Prostate gland (tissue), 2 donors: ENCODE data around the gene SCFD2. TPM values are rescaled to one million over a fixed set of nuclear protein-coding genes. Genes with fewer than 3 reads are reported as not detected.
"Not testable (repeated sequence)": the region's sequence is repeated elsewhere in the genome, so short reads cannot be mapped to it uniquely, and the experiment has no call there.

Experiments
- DNase-seq: peaks from one replicate; pipeline ENCODE4 v3.0.0-alpha.2; 2019; ENCODE audit warnings: low spot score
- H3K27ac ChIP-seq, 2 donors: fragments of 200-600 bp; sonication (generic); 2 replicates each; pipeline ENCODE4 v1.5.1; 2017 to 2019
- H3K27me3 ChIP-seq: fragments of 200-600 bp; sonication (generic); replicated peaks from 2 replicates; pipeline ENCODE4 v1.5.1; 2019; ENCODE audit not compliant: insufficient read depth
- H3K36me3 ChIP-seq, 2 donors: fragments of 200-600 bp; sonication (generic); 1 replicate in 1 of 2; 2 replicates in 1 of 2; pipeline versions ENCODE4 v1.5.1 to v1.8.1; 2017 to 2019
- H3K4me1 ChIP-seq: fragments of 200-600 bp; sonication (generic); replicated peaks from 2 replicates; pipeline ENCODE4 v1.5.1; 2019
- H3K4me3 ChIP-seq, 2 donors: fragments of 200-600 bp; sonication (generic); 2 replicates each; pipeline ENCODE4 v1.5.1; 2017 to 2019
- H3K9me3 ChIP-seq: fragments of 200-600 bp; sonication (generic); 2 replicates; pipeline ENCODE4 v1.5.1; 2017
- CTCF ChIP-seq, 4 experiments: fragments of 200-600 bp in 2 of 4; fragments of 450-650 bp in 2 of 4; sonication (generic) in 2 of 4; IDR thresholded peaks; 1 replicate in 3 of 4; 2 replicates in 1 of 4; pipeline ENCODE4 v1.5.1; 2016 to 2019; ENCODE audit warnings: antibody characterized with exemption in 4 of 4, mild to moderate bottlenecking in 2 of 4, moderate library complexity in 2 of 4
- POLR2A ChIP-seq: fragments of 450-650 bp; IDR thresholded peaks from one replicate; pipeline ENCODE4 v1.6.1; 2016; ENCODE audit warnings: antibody characterized with exemption, mild to moderate bottlenecking
- POLR2AphosphoS5 ChIP-seq: sonication (generic); formaldehyde crosslinking; IDR thresholded peaks from one replicate; pipeline ENCODE4 v1.6.1; 2017; ENCODE audit warnings: antibody characterized with exemption
- WGBS: methylation state at CpG from one replicate; pipeline ENCODE4 v1.1.5; 2018; 5-methylcytosine and 5-hydroxymethylcytosine counted together
- intact Hi-C: fragments of 100-400 bp; cut with DNase I; formaldehyde crosslinking; loops from one replicate; pipeline ENCODE4 v1.14.2; 2022
- total RNA-seq, 2 donors: library from RNA; depleted of rRNA; stranded (reverse); fragments of >200 nt; gene quantifications; one replicate each; pipeline ENCODE4 v1.1.0, GENCODE V29; 2016

The SCFD2 gene
- total RNA-seq, 2 donors from 2014 or later = 10.7 to 21.1 TPM

DNA sequence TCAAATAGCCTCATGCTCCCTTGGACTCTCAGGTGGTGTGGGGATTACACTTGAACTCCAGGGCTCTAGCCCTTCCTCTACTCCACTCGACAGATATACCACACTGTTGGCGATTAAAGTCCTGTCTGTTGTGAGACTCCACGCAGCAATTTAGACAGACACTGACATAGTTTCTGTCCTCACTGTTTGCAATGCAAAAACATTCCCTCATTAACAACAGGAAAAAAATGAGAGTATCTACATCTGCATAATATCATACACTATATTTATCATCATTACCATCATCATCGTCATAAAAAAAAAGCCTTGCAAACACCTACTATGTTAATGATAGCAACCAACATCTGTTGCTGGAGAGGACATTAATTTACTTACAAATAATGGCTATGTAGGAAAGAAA lies 371.3 kb downstream of the SCFD2 start:
- no peaks in the 10 kb centered on the region for H3K27me3 ChIP-seq
- no peak overlapping the region for H3K4me3 ChIP-seq
- H3K27ac ChIP-seq = no peak overlapping the region
- WGBS = 92% methylated on average over 4 of the region's 4 CpGs
- TF ChIP-seq POLR2A = no peak
- no peak for TF ChIP-seq CTCF (IDR thresholded peaks at IDR 0.05)
- no peak for TF ChIP-seq POLR2AphosphoS5
- H3K9me3 ChIP-seq = no peaks in the 10 kb centered on the region
- DNase-seq = no peak
- H3K4me1 ChIP-seq = no peaks in the 10 kb centered on the region
- H3K36me3 ChIP-seq = no peaks in the 10 kb centered on the region
- intact Hi-C loops = no loop called here

- WGBS = 21% methylated on average over 6 of the region's 6 CpGs
Measured at GRCh38 chr4:52993771-52994170, 372.1 kb downstream of the SCFD2 start.

DNA sequence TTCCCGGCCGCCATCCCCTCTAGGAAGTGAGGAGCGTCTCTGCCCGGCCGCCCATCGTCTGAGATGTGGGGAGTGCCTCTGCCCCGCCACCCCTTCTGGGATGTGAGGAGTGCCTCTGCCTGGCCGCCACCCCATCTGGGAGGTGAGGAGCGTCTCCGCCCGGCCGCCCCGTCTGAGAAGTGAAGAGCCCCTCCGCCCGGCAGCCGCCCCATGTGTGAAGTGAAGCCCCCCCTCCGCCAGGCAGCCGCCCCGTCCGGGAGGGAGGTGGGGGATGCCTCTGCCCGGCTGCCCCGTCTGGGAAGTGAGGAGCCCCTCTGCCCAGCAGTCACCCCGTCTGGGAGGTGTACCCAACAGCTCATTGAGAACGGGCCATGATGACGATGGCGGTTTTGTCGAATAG lies 373.3 kb downstream of the SCFD2 start:
- H3K27ac ChIP-seq, H3K4me3 ChIP-seq, H3K9me3 ChIP-seq, H3K36me3 ChIP-seq, intact Hi-C loops, H3K4me1 ChIP-seq, H3K27me3 ChIP-seq, DNase-seq: not testable (repeated sequence)
- 97% methylated on average over 20 of the region's 27 CpGs for WGBS

More at GRCh38 chr4:52993771-52994170, 372.1 kb downstream of the SCFD2 start:
- no peak overlapping the region for H3K27ac ChIP-seq
- H3K4me1 ChIP-seq = no peaks in the 10 kb centered on the region
- intact Hi-C loops = no loop called here
- no peak for TF ChIP-seq POLR2AphosphoS5
- no peak for TF ChIP-seq POLR2A
- TF ChIP-seq CTCF (IDR thresholded peaks at IDR 0.05) = no peak
- no peak overlapping the region for H3K4me3 ChIP-seq
- H3K36me3 ChIP-seq = no peaks in the 10 kb centered on the region
- DNase-seq = no peak
- H3K27me3 ChIP-seq = no peaks in the 10 kb centered on the region
- no peaks in the 10 kb centered on the region for H3K9me3 ChIP-seq

DNA sequence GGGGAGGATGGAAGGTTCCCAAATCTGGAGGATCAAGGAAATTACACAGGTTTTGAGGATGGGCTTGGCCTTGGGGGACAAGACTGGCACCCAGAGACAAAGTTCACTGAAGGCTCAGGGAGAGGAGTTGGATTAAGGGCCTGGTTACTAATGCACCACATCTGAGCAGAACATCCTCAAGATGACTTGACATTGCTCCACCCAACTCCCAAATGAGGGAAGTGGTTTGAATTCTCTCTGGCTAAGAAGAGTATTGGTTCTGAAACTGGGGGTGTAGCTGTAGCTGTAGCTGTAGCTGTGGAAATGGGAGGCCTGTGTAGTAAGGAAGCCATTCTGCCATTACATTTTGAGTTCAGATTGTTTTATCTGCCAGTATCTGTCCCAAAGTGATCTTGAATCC lies 374.4 kb downstream of the SCFD2 start:
- H3K9me3 ChIP-seq = no peaks in the 10 kb centered on the region
- no peaks in the 10 kb centered on the region for H3K27me3 ChIP-seq
- no peak overlapping the region for H3K4me3 ChIP-seq
- H3K4me1 ChIP-seq = no peaks in the 10 kb centered on the region
- no peak overlapping the region for H3K27ac ChIP-seq
- TF ChIP-seq POLR2A (no peak), CTCF (IDR thresholded peaks at IDR 0.05) (no peak), POLR2AphosphoS5 (no peak)
- DNase-seq = no peak
- H3K36me3 ChIP-seq = no peaks in the 10 kb centered on the region
- intact Hi-C loops = no loop called here

DNA sequence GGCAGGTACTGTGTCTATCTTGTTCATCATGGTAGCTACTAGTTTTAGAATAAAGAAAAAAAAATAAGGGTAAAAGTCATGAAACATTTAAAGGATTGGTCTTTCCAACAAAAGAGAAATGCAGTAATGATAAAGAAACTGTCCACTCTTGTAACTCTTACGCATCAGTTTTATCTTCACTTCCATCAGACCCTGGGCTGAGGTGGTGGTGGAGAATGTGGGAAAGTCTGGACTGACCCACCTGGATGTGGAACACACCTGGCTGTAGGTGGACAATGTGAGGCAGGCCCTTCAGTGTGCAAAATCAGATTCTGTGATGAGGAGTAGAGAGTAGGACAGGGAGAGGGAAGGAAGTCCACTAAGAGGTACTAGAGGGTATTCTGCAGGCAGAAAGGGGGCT lies 375.2 kb downstream of the SCFD2 start:
- Histone ChIP-seq H3K27ac (no peak overlapping the region), H3K36me3 (no peaks in the 10 kb centered on the region), H3K4me3 (no peak overlapping the region), H3K27me3 (no peaks in the 10 kb centered on the region), H3K4me1 (no peaks in the 10 kb centered on the region), H3K9me3 (no peaks in the 10 kb centered on the region)
- DNase-seq = no peak
- intact Hi-C loops = no loop called here
- TF ChIP-seq POLR2A (no peak), POLR2AphosphoS5 (no peak), CTCF (IDR thresholded peaks at IDR 0.05) (no peak)
- 94% methylated on average over 1 of the region's 1 CpG for WGBS
